Liver (tissue), 9 donors: Measurements from ENCODE around the gene BCAS1. TPM values are rescaled to one million over a fixed set of nuclear protein-coding genes. Genes with fewer than 3 reads are reported as not detected.

Experiments used
- DNase-seq: peaks from one replicate; pipeline ENCODE4 v3.0.0-alpha.2; 2017; ENCODE audit warnings: low spot score
- H3K27ac ChIP-seq, 2 donors: one replicate each; pipeline ENCODE4 v1.7.0; 2013; ENCODE audit warnings: inconsistent platforms in 2 of 2, low read length in 2 of 2, control low read depth in 1 of 2, low read depth in 1 of 2, mild to moderate bottlenecking in 1 of 2
- H3K27me3 ChIP-seq, 4 donors: one replicate each; pipeline versions ENCODE4 v1.6.1 to v1.7.0; 2013; ENCODE audit warnings: low read length in 3 of 4, inconsistent platforms in 1 of 4, mild to moderate bottlenecking in 1 of 4, moderate library complexity in 1 of 4; ENCODE audit not compliant: control insufficient read depth in 4 of 4, insufficient read depth in 4 of 4
- H3K36me3 ChIP-seq, 4 donors: one replicate each; pipeline versions ENCODE4 v1.6.1 to v1.7.0; 2013; ENCODE audit warnings: low read length in 3 of 4, mild to moderate bottlenecking in 3 of 4, low read depth in 1 of 4, moderate library complexity in 1 of 4; ENCODE audit not compliant: control insufficient read depth in 4 of 4, insufficient read depth in 3 of 4
- H3K4me1 ChIP-seq, 4 donors: one replicate each; pipeline versions ENCODE4 v1.6.1 to v1.7.0; 2013; ENCODE audit warnings: low read length in 3 of 4, mild to moderate bottlenecking in 3 of 4, moderate library complexity in 1 of 4; ENCODE audit not compliant: control insufficient read depth in 4 of 4, insufficient read depth in 4 of 4
- H3K4me3 ChIP-seq, 3 donors: one replicate each; pipeline versions ENCODE4 v1.6.1 to v1.7.0; 2013; ENCODE audit warnings: low read length in 3 of 3, control low read depth in 1 of 3, low read depth in 1 of 3, mild to moderate bottlenecking in 1 of 3
- H3K9ac ChIP-seq, 2 donors: one replicate each; pipeline ENCODE4 v1.7.0; 2013; ENCODE audit warnings: low read length in 2 of 2, mild to moderate bottlenecking in 2 of 2, moderate library complexity in 2 of 2, control low read depth in 1 of 2, low read depth in 1 of 2
- H3K9me3 ChIP-seq, 4 donors: one replicate each; pipeline versions ENCODE4 v1.6.1 to v1.7.0; 2013; ENCODE audit warnings: low read length in 3 of 4; ENCODE audit not compliant: control insufficient read depth in 4 of 4
- ATF3 ChIP-seq: IDR thresholded peaks from 2 replicates; pipeline ENCODE4 v1.6.1; 2016; ENCODE audit warnings: antibody characterized with exemption
- CTCF ChIP-seq: fragments of 150-350 bp; IDR thresholded peaks from 2 replicates; pipeline ENCODE4 v1.5.1; 2017; ENCODE audit warnings: improper control_type of control experiment, low read depth, low read length; ENCODE audit not compliant: missing input control
- EGR1 ChIP-seq, 2 donors: IDR thresholded peaks; 2 replicates each; pipeline ENCODE4 v1.6.1; 2016 to 2018; ENCODE audit warnings: antibody characterized with exemption in 2 of 2, low read depth in 2 of 2
- FOXA1 ChIP-seq: IDR thresholded peaks from 2 replicates; pipeline ENCODE4 v1.6.1; 2016; ENCODE audit warnings: antibody characterized with exemption
- FOXA2 ChIP-seq: IDR thresholded peaks from 2 replicates; pipeline ENCODE4 v1.6.1; 2016; ENCODE audit warnings: antibody characterized with exemption
- GABPA ChIP-seq, 2 donors: IDR thresholded peaks in 1 of 2; conservative IDR thresholded peaks in 1 of 2; 2 replicates each; pipeline ENCODE4 v1.6.1; 2016; ENCODE audit warnings: antibody characterized with exemption in 2 of 2, mild to moderate bottlenecking in 1 of 2, moderate library complexity in 1 of 2
- HNF4A ChIP-seq, 2 donors: conservative IDR thresholded peaks; 2 replicates each; pipeline ENCODE4 v1.6.1; 2016; ENCODE audit warnings: antibody characterized with exemption in 2 of 2, mild to moderate bottlenecking in 2 of 2
- HNF4G ChIP-seq: IDR thresholded peaks from 2 replicates; pipeline ENCODE4 v1.6.1; 2016; ENCODE audit warnings: antibody characterized with exemption
- JUND ChIP-seq, 2 donors: IDR thresholded peaks; 2 replicates each; pipeline ENCODE4 v1.6.1; 2016; ENCODE audit warnings: antibody characterized with exemption in 2 of 2
- MAX ChIP-seq: IDR thresholded peaks from 2 replicates; pipeline ENCODE4 v1.6.1; 2016; ENCODE audit warnings: antibody characterized with exemption
- NR2F2 ChIP-seq: IDR thresholded peaks from 2 replicates; pipeline ENCODE4 v1.6.1; 2016; ENCODE audit warnings: antibody characterized with exemption
- RAD21 ChIP-seq, 2 donors: IDR thresholded peaks; 2 replicates each; pipeline ENCODE4 v1.6.1; 2016; ENCODE audit warnings: antibody characterized with exemption in 2 of 2, mild to moderate bottlenecking in 2 of 2
- REST ChIP-seq: IDR thresholded peaks from 2 replicates; pipeline ENCODE4 v1.6.1; 2016; ENCODE audit warnings: antibody characterized with exemption, mild to moderate bottlenecking
- RXRA ChIP-seq, 2 donors: IDR thresholded peaks; 2 replicates each; pipeline ENCODE4 v1.6.1; 2017 to 2018; ENCODE audit warnings: antibody characterized with exemption in 2 of 2, mild to moderate bottlenecking in 1 of 2
- SP1 ChIP-seq: IDR thresholded peaks from 2 replicates; pipeline ENCODE4 v1.6.1; 2018; ENCODE audit warnings: antibody characterized with exemption, mild to moderate bottlenecking
- TAF1 ChIP-seq: conservative IDR thresholded peaks from 2 replicates; pipeline ENCODE4 v1.6.1; 2016; ENCODE audit warnings: antibody characterized with exemption, mild to moderate bottlenecking
- YY1 ChIP-seq: IDR thresholded peaks from 2 replicates; pipeline ENCODE4 v1.6.1; 2016; ENCODE audit warnings: antibody characterized with exemption, mild to moderate bottlenecking
- ZBTB33 ChIP-seq: IDR thresholded peaks from 2 replicates; pipeline ENCODE4 v1.6.1; 2016; ENCODE audit warnings: antibody characterized with exemption
- WGBS: extraction: QIAGEN DNeasy Blood & Tissue Kit; methylation state at CpG from one replicate; pipeline ENCODE4 v1.1.7; 2013; 5-methylcytosine and 5-hydroxymethylcytosine counted together
- polyA plus RNA-seq, 2 donors: library from polyadenylated mRNA; stranded (reverse) in 1 of 2; unstranded in 1 of 2; fragments of 200-250 nt in 1 of 2; fragments of >200 nt in 1 of 2; fragmentation: Nextera tagmentation in 1 of 2; extraction: Ambion mirVana in 1 of 2; gene quantifications; one replicate each; pipeline versions ENCODE4 v1.2.1 to v1.2.3, GENCODE V29; 2013 to 2015
- total RNA-seq, 2 donors: library from RNA; depleted of rRNA; stranded (reverse); fragments of >200 nt; gene quantifications; one replicate each; pipeline ENCODE4 v1.2.3, GENCODE V29; 2014
- donor health status: healthy.
- donor health status: healthy.
- donor health status: healthy.
- donor health status: healthy.
- donor health status: healthy.

BCAS1 gene
- total and polyA plus RNA-seq, 4 donors: under 0.01 to 0.93 (median 0.04) TPM

- Histone ChIP-seq H3K27ac (peak overlapping the region; percentile 95 to 96), H3K4me1 (peaks cover 9 to 47% (median 41%) of the 10 kb centered on the region in 4 donors), H3K9ac (peak overlapping the region in 1 of 2 donors; percentile 86), H3K36me3 (no peaks in the 10 kb centered on the region), H3K27me3 (no peaks in the 10 kb centered on the region), H3K9me3 (no peaks in the 10 kb centered on the region), H3K4me3 (peak overlapping the region in 1 of 3 donors; percentile 24)
- DNase-seq: peak; percentile 87
- TF ChIP-seq FOXA1: no peak
- TF ChIP-seq SP1: peak; percentile 67
- TF ChIP-seq HNF4G: peak; percentile 87
- TF ChIP-seq RXRA (IDR thresholded peaks at IDR 0.05): peak; percentile 97
- peak in 1 of 2 donors; percentile 8 for TF ChIP-seq GABPA (IDR thresholded peaks at IDR 0.05 in 1 of 2, conservative IDR thresholded peaks at IDR 0.05 in 1 of 2)
- peak; percentile 50 for TF ChIP-seq REST
- peak; percentile 93 for TF ChIP-seq HNF4A (conservative IDR thresholded peaks at IDR 0.05)
- no peak for TF ChIP-seq NR2F2
- TF ChIP-seq ATF3: peak; percentile 52
- TF ChIP-seq FOXA2: no peak
- TF ChIP-seq CTCF: peak; percentile 92
- TF ChIP-seq TAF1: no peak
- TF ChIP-seq MAX: peak; percentile 85
- peak; percentile 65 to 85 for TF ChIP-seq JUND (IDR thresholded peaks at IDR 0.05)
- TF ChIP-seq YY1: peak; percentile 64
- peak; percentile 50 for TF ChIP-seq ZBTB33
- peak; percentile 73 to 83 for TF ChIP-seq RAD21 (IDR thresholded peaks at IDR 0.05)
- TF ChIP-seq EGR1 (IDR thresholded peaks at IDR 0.05; ENCODE audit: low read depth in 2 of 2): peak in 1 of 2 donors; percentile 37
- 18% methylated on average over 11 of the region's 11 CpGs for WGBS
Measured at GRCh38 chr20:54103067-54103761, 32.8 kb upstream of the BCAS1 start.
